GM12878 (cell line): Measurements from ENCODE around the gene CCDC141.

Experiments
- BCL11A ChIP-seq: IDR thresholded peaks from 2 replicates; pipeline ENCODE4 v1.6.1; 2011; ENCODE audit warnings: low read depth, low read length
- BRCA1 ChIP-seq: IDR thresholded peaks from 2 replicates; pipeline ENCODE4 v1.6.1; 2011; ENCODE audit warnings: low read depth, low read length, improper control_type of control experiment
- POLR2A ChIP-seq: IDR thresholded peaks from 2 replicates; pipeline ENCODE4 v1.6.1; 2011; ENCODE audit warnings: low read depth, mild to moderate bottlenecking, low read length
- RFX5 ChIP-seq: IDR thresholded peaks from 2 replicates; pipeline ENCODE4 v1.6.1; 2011; ENCODE audit warnings: low read depth, low read length, improper control_type of control experiment
- SPI1 ChIP-seq: IDR thresholded peaks from 2 replicates; pipeline ENCODE4 v1.6.1; 2011; ENCODE audit warnings: low read depth, mild to moderate bottlenecking, low read length, moderate library complexity, borderline replicate concordance; ENCODE audit not compliant: insufficient read depth
- TF ChIP-seq, protein P1 (sequence below), 3 experiments: IDR thresholded peaks in 2 of 3; conservative IDR thresholded peaks in 1 of 3; 2 replicates each; pipeline ENCODE4 v1.5.1; 2011; ENCODE audit warnings: low read depth in 3 of 3, low read length in 3 of 3, mild to moderate bottlenecking in 3 of 3, control low read depth in 2 of 3, moderate library complexity in 2 of 3, inconsistent platforms in 1 of 3, mixed read lengths in 1 of 3; ENCODE audit not compliant: control insufficient read depth in 2 of 3, insufficient read depth in 1 of 3; ENCODE audit errors: extremely low read depth in 1 of 3

DNA sequence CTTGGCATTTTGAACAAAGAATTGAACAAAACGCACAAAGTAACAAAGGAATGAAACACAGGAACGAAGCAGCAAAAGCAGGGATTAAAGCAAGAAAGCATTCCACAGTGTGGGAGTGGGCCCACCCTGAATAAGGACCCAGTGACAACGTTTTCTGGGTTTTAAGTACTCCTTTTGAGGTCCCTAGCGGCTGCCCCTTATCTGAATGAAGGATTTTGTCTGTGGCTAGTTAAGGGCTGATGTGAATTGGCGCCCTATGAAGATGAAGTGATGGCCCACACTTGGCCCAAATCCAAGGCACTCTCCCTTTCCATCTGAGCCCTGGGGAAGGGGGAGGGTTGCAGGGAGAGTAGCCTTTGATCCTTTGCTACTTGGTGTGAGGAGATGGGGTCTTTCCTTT, 7.8 kb upstream of the CCDC141 start:
- TF ChIP-seq POLR2A = no peak
- TF ChIP-seq BRCA1 = no peak
- TF ChIP-seq SPI1 = no peak
- TF ChIP-seq RFX5 = no peak
- TF ChIP-seq BCL11A = no peak
- TF ChIP-seq, protein P1, sequence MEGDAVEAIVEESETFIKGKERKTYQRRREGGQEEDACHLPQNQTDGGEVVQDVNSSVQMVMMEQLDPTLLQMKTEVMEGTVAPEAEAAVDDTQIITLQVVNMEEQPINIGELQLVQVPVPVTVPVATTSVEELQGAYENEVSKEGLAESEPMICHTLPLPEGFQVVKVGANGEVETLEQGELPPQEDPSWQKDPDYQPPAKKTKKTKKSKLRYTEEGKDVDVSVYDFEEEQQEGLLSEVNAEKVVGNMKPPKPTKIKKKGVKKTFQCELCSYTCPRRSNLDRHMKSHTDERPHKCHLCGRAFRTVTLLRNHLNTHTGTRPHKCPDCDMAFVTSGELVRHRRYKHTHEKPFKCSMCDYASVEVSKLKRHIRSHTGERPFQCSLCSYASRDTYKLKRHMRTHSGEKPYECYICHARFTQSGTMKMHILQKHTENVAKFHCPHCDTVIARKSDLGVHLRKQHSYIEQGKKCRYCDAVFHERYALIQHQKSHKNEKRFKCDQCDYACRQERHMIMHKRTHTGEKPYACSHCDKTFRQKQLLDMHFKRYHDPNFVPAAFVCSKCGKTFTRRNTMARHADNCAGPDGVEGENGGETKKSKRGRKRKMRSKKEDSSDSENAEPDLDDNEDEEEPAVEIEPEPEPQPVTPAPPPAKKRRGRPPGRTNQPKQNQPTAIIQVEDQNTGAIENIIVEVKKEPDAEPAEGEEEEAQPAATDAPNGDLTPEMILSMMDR (IDR thresholded peaks at IDR 0.05 in 2 of 3, conservative IDR thresholded peaks at IDR 0.05 in 1 of 3; ENCODE audit: control insufficient read depth in 2 of 3, extremely low read depth in 1 of 3, insufficient read depth in 1 of 3, low read depth in 3 of 3, low read length in 3 of 3) = no peak
